Upper lobe of left lung (tissue), 6 donors: Measurements from ENCODE around the gene LPGAT1. TPM values are rescaled to one million over a fixed set of nuclear protein-coding genes. Genes with fewer than 3 reads are reported as not detected.
A peak's percentile ranks its signal among the peaks of the same experiment; 100 is the strongest.

Experiments
- ATAC-seq, 2 donors: fragments of 200-7000 bp; cut with Tn5 transposase; one replicate each; pipeline ENCODE4 v1.9.1; 2022; ENCODE audit warnings: mild to moderate bottlenecking in 2 of 2, moderate library complexity in 2 of 2; ENCODE audit not compliant: low FRiP score in 2 of 2
- DNase-seq, 2 donors: peaks; one replicate each; pipeline ENCODE4 v3.0.0-alpha.2; 2019 to 2020
- H3K27ac ChIP-seq, 4 donors: fragments of 200-600 bp; sonication (generic); one replicate each; pipeline ENCODE4 v1.5.1; 2016 to 2019
- H3K27me3 ChIP-seq, 4 donors: fragments of 200-600 bp; sonication (generic); one replicate each; pipeline ENCODE4 v1.5.1; 2017 to 2019
- H3K36me3 ChIP-seq, 4 donors: fragments of 200-600 bp; sonication (generic); one replicate each; pipeline ENCODE4 v1.5.1; 2016 to 2019
- H3K4me1 ChIP-seq, 4 donors: fragments of 200-600 bp; sonication (generic); one replicate each; pipeline ENCODE4 v1.5.1; 2018 to 2019
- H3K4me3 ChIP-seq, 4 donors: fragments of 200-600 bp; sonication (generic); one replicate each; pipeline ENCODE4 v1.5.1; 2017 to 2019; ENCODE audit warnings: mild to moderate bottlenecking in 2 of 4, moderate library complexity in 1 of 4
- H3K9me3 ChIP-seq, 4 donors: fragments of 200-600 bp; sonication (generic); one replicate each; pipeline ENCODE4 v1.5.1; 2018 to 2019
- EP300 ChIP-seq, 4 donors: sonication (generic); formaldehyde crosslinking; IDR thresholded peaks; one replicate each; pipeline ENCODE4 v1.5.1; 2017; ENCODE audit warnings: antibody characterized with exemption in 4 of 4, control low read depth in 2 of 4
- POLR2A ChIP-seq, 4 donors: fragments of 450-650 bp; IDR thresholded peaks; one replicate each; pipeline ENCODE4 v1.5.1; 2016 to 2017; ENCODE audit warnings: antibody characterized with exemption in 4 of 4, mild to moderate bottlenecking in 2 of 4
- POLR2AphosphoS5 ChIP-seq, 2 donors: sonication (generic); formaldehyde crosslinking; IDR thresholded peaks; one replicate each; pipeline ENCODE4 v1.5.1; 2017; ENCODE audit warnings: antibody characterized with exemption in 2 of 2
- WGBS, 2 donors: methylation state at CpG; one replicate each; pipeline ENCODE4 v1.1.5; 2017 to 2018; 5-methylcytosine and 5-hydroxymethylcytosine counted together
- total RNA-seq, 6 donors: library from RNA; depleted of rRNA in 4 of 6; stranded (reverse); fragments of >200 nt in 4 of 6; gene quantifications; one replicate each; pipeline versions ENCODE4 v1.1.0 to v1.2.1, GENCODE V29; 2016 to 2021
- TF ChIP-seq, protein P1 (sequence below), 6 experiments: fragments of 450-650 bp in 4 of 6; fragments of 200-600 bp in 2 of 6; sonication (generic) in 2 of 6; IDR thresholded peaks; one replicate each; pipeline ENCODE4 v1.5.1; 2016 to 2019; ENCODE audit warnings: antibody characterized with exemption in 6 of 6
- donor health status: DM: no; HTN: no; CAD: no; lungs with moderate emphysema.
- donor health status: DM: no; HTN: yes; CAD: no; lungs with severe emphysema.

The LPGAT1 gene
- total RNA-seq, 6 donors from 2014 or later = 21.0 to 47.8 (median 33.1) TPM

GRCh38 chr1:211703812-211704537 is 126.6 kb downstream of the LPGAT1 start:
- peaks cover 0 to 2% (median 0%) of the 10 kb centered on the region in 4 donors for H3K4me1 ChIP-seq
- TF ChIP-seq, protein P1, sequence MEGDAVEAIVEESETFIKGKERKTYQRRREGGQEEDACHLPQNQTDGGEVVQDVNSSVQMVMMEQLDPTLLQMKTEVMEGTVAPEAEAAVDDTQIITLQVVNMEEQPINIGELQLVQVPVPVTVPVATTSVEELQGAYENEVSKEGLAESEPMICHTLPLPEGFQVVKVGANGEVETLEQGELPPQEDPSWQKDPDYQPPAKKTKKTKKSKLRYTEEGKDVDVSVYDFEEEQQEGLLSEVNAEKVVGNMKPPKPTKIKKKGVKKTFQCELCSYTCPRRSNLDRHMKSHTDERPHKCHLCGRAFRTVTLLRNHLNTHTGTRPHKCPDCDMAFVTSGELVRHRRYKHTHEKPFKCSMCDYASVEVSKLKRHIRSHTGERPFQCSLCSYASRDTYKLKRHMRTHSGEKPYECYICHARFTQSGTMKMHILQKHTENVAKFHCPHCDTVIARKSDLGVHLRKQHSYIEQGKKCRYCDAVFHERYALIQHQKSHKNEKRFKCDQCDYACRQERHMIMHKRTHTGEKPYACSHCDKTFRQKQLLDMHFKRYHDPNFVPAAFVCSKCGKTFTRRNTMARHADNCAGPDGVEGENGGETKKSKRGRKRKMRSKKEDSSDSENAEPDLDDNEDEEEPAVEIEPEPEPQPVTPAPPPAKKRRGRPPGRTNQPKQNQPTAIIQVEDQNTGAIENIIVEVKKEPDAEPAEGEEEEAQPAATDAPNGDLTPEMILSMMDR (IDR thresholded peaks at IDR 0.05) = no peak
- TF ChIP-seq POLR2AphosphoS5 (IDR thresholded peaks at IDR 0.05) (no peak), POLR2A (IDR thresholded peaks at IDR 0.05) (no peak), EP300 (IDR thresholded peaks at IDR 0.05) (no peak)
- no peak overlapping the region for H3K4me3 ChIP-seq
- DNase-seq = no peak
- no peaks in the 10 kb centered on the region for H3K9me3 ChIP-seq
- no peak overlapping the region for H3K27ac ChIP-seq
- no peaks in the 10 kb centered on the region for H3K36me3 ChIP-seq
- 77 to 78% methylated on average over 10 to 11 of the region's 11 CpGs for WGBS, 2 donors
- H3K27me3 ChIP-seq = no peaks in the 10 kb centered on the region
- ATAC-seq = no peak

DNA sequence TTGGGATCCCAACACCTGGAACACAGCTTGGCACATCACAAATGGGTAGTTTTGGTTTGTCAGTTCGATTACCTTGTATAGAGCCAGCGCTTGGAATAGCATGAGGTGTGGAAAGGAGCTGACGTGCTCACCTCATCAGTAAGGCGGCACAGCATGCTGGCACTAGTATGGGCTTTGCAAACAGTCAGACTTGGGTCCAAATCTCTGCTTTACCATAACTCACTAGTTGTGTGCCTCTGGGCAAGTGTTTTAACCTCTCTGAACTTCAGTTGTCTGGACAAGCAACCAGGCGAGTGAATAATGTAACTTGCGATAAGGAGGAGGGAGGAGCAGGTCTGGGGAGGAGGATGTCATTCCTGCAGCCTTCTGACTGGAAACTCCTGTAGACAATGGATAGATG is 128.8 kb downstream of the LPGAT1 start:
- ATAC-seq = no peak
- WGBS, 2 donors = 89 to 93% methylated on average over 6 of the region's 6 CpGs
- no peaks in the 10 kb centered on the region for H3K9me3 ChIP-seq
- H3K27ac ChIP-seq = no peak overlapping the region
- no peak overlapping the region for H3K4me3 ChIP-seq
- no peaks in the 10 kb centered on the region for H3K27me3 ChIP-seq
- DNase-seq = no peak
- no peaks in the 10 kb centered on the region for H3K36me3 ChIP-seq
- TF ChIP-seq POLR2A (IDR thresholded peaks at IDR 0.05) = no peak
- TF ChIP-seq, protein P1 (IDR thresholded peaks at IDR 0.05) = no peak
- TF ChIP-seq EP300 (IDR thresholded peaks at IDR 0.05) = no peak
- TF ChIP-seq POLR2AphosphoS5 (IDR thresholded peaks at IDR 0.05) = no peak
- H3K4me1 ChIP-seq = peaks cover 0 to 10% (median 7%) of the 10 kb centered on the region in 4 donors

GRCh38 chr1:211699059-211699458 is 131.5 kb downstream of the LPGAT1 start:
- Histone ChIP-seq H3K27ac (no peak overlapping the region), H3K4me1 (peaks cover 0 to 10% (median 7%) of the 10 kb centered on the region in 4 donors), H3K27me3 (no peaks in the 10 kb centered on the region), H3K4me3 (peak overlapping the region in 1 of 4 donors; percentile 24), H3K9me3 (no peaks in the 10 kb centered on the region), H3K36me3 (no peaks in the 10 kb centered on the region)
- WGBS, 2 donors = 62 to 64% methylated on average over 12 to 16 of the region's 16 CpGs
- peak; percentile 14 to 15 for ATAC-seq
- DNase-seq = peak in 1 of 2 donors; percentile 61
- TF ChIP-seq EP300 (IDR thresholded peaks at IDR 0.05) (no peak), POLR2AphosphoS5 (IDR thresholded peaks at IDR 0.05) (no peak), POLR2A (IDR thresholded peaks at IDR 0.05) (no peak)
- TF ChIP-seq, protein P1 (IDR thresholded peaks at IDR 0.05) = no peak

GRCh38 chr1:211698161-211699026 is 132.2 kb downstream of the LPGAT1 start:
- Histone ChIP-seq H3K4me1 (peaks cover 0 to 10% (median 7%) of the 10 kb centered on the region in 4 donors), H3K4me3 (peak overlapping the region in 2 of 4 donors; percentile 22 to 24), H3K27ac (no peak overlapping the region), H3K36me3 (no peaks in the 10 kb centered on the region), H3K9me3 (no peaks in the 10 kb centered on the region), H3K27me3 (no peaks in the 10 kb centered on the region)
- ATAC-seq (peak; percentile 91 to 93), DNase-seq (peak; percentile 91 to 93)
- 46 to 65% methylated on average over 7 to 11 of the region's 29 CpGs for WGBS, 2 donors
- TF ChIP-seq, protein P1 (IDR thresholded peaks at IDR 0.05) = peak; percentile 85 to 94 (median 92)
- TF ChIP-seq EP300 (IDR thresholded peaks at IDR 0.05) (no peak), POLR2A (IDR thresholded peaks at IDR 0.05) (no peak), POLR2AphosphoS5 (IDR thresholded peaks at IDR 0.05) (no peak)
